ENCODE results near the gene ACTL10. TPM values are rescaled to one million over a fixed set of nuclear protein-coding genes. Genes with fewer than 3 reads are reported as not detected.

ACTL10 gene
- total RNA-seq, 2 donors from 2014 or later: 3.9 to 8.0 TPM

DNA sequence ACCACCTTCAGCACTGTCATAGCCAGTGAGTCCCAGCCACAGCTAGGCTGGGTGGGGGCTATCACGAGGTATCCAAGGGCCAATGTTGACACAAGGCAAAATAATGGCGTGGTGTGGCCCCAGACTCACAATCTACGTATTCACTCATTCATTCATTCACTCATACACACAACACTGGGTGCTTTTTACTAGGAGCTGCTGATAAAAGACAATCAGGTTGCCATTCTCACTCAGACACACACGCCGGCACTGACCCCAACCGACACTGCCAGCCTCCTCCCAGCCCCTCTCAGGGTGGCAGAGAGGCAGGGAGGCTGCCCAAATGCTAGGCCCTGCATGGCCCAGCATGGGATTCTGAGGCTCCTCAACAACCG lies 6.1 kb upstream of the ACTL10 start:
- TF ChIP-seq, protein P1, sequence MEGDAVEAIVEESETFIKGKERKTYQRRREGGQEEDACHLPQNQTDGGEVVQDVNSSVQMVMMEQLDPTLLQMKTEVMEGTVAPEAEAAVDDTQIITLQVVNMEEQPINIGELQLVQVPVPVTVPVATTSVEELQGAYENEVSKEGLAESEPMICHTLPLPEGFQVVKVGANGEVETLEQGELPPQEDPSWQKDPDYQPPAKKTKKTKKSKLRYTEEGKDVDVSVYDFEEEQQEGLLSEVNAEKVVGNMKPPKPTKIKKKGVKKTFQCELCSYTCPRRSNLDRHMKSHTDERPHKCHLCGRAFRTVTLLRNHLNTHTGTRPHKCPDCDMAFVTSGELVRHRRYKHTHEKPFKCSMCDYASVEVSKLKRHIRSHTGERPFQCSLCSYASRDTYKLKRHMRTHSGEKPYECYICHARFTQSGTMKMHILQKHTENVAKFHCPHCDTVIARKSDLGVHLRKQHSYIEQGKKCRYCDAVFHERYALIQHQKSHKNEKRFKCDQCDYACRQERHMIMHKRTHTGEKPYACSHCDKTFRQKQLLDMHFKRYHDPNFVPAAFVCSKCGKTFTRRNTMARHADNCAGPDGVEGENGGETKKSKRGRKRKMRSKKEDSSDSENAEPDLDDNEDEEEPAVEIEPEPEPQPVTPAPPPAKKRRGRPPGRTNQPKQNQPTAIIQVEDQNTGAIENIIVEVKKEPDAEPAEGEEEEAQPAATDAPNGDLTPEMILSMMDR (IDR thresholded peaks at IDR 0.05): no peak
- Histone ChIP-seq H3K9me3 (no peaks in the 10 kb centered on the region), H3K4me3 (no peak overlapping the region), H3K4me1 (peaks cover under 1% of the 10 kb centered on the region), H3K9ac (ENCODE audit: low read depth in 2 of 2, low read length in 2 of 2) (peak overlapping the region in 1 of 2 donors; percentile 17), H3K27me3 (no peaks in the 10 kb centered on the region), H3K36me3 (no peaks in the 10 kb centered on the region), H3K27ac (no peak overlapping the region)
- no peak for DNase-seq
- intact Hi-C loops (cut with DNase I): no loop called here

DNA sequence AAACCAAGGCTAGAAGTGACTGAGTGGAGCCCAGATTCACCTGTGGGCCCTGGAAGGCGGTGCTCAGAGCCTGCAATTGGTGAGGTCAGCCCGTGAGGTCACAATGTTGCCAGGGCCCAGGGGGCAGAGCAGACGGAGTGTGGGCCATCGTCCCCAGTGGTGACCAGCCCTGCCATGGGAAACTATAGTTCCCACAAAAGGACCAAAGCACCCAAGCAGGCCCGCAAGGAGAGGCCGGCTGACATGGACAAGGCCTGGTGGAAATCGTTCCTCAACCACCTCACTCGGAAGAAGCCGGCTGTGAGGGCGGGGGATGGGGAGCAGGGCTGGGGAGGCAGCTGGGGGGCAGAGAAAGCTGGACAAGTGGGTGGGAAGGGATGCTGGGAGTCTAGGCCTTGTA lies 4.6 kb upstream of the ACTL10 start, which contains the start of gene C20orf144:
TSS of gene C20orf144 (plus strand) at position 156 of the 400 bp plus-strand sequence. CDS start at position 175, 19 bp downstream.
- peak within 1 kb of the TSS; percentile 55 for H3K4me3 ChIP-seq
- H3K4me1 ChIP-seq: peaks cover 8% of the 10 kb centered on the region
- H3K9ac ChIP-seq (ENCODE audit: low read depth in 2 of 2, low read length in 2 of 2): peak within 1 kb of the TSS; percentile 85 to 89
- DNase-seq: no peak
- intact Hi-C loops (cut with DNase I): no loop called here
- TF ChIP-seq, protein P1 (IDR thresholded peaks at IDR 0.05): no peak
- peak within 1 kb of the TSS; percentile 74 for H3K27ac ChIP-seq
- H3K27me3 ChIP-seq: no peaks in the 10 kb centered on the region
- no peaks in the 10 kb centered on the region for H3K9me3 ChIP-seq
- H3K36me3 ChIP-seq: no peaks in the 10 kb centered on the region

DNA sequence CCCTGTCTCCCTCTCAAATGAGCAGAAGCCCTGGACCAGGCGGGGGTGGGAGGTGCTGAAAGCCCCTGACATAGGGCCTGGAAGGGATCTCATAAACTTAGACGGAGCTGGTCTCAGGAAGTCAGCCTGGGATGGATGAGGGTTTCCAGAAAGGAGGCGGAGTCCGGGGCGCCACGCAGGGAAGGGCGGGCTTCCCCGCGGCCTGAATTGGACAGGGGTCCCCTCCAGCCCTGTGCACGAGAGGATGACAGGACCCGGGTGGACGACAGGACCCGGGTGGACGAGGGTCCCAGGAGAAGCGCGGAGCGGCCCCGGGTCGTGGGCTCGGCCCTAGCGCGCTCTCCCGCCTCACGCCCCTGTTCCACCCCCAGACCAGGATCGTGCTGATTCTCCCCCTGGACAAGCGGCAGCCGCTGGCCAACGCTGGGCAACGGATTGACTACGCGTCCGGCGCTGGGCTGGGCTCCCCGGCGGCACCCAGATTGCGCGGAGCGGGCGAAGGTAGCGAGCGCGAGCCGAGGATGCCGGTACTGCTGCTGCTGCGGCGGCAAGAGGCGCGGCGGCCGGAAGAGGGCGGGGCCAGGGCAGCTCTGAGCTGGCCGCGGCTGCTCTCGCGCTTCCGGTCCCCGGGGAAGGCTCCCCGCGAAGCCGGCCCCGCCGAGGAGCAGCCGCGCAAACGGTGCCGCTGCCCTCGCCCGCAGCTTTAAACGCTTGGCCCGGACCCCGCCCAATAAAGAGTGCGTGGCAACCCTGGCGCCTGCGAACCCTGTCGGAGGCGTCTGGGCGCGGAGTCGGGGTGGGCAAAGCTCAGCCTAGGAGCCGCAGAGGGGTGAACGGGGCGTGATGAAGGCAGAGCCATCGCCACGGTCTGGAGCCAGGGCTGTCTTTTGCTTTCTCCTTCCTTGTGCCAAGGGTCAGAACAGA lies 3.3 kb upstream of the ACTL10 start:
- no peaks in the 10 kb centered on the region for H3K27me3 ChIP-seq
- DNase-seq: peak; percentile 86
- peak overlapping the region; percentile 74 for H3K27ac ChIP-seq
- TF ChIP-seq, protein P1 (IDR thresholded peaks at IDR 0.05): no peak
- no peaks in the 10 kb centered on the region for H3K36me3 ChIP-seq
- intact Hi-C loops (cut with DNase I): no loop called here
- peak overlapping the region; percentile 85 to 89 for H3K9ac ChIP-seq (ENCODE audit: low read depth in 2 of 2, low read length in 2 of 2)
- no peaks in the 10 kb centered on the region for H3K9me3 ChIP-seq
- peak overlapping the region; percentile 55 for H3K4me3 ChIP-seq
- peaks cover 17% of the 10 kb centered on the region for H3K4me1 ChIP-seq

DNA sequence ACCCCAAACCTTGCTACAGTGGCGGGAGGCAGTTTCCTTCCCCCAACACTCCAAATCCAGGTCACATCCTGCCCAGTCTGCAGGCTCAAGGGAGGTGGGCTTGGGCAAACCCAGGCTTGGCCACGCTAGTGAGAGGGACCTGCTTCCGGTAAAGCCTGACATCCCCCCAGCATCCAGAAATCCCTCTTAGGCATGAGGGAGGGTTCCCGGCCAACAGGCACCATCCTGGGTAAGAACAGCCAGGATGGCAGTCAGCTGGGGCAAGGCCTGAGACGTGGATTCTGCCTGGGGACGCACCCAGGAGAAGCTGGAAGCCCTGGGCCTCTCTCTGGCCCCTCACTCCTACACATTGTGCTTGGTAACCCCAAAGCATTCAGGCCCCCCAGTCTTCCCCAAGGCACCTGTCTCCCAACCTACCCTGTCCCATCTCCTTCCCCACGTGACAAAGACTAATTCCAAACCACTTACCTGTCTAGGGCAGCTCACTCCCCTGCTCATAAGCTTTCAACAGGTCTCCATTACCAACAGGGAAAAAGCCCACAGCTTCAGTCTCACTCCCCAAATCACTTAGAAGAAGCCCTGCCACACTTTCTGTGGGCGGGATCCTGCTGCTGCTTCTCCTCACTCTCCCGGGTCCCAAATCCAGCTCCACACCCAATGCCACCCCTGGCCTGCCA lies 2.5 kb upstream of the ACTL10 start:
- peak overlapping the region; percentile 70 to 85 for H3K9ac ChIP-seq (ENCODE audit: low read depth in 2 of 2, low read length in 2 of 2)
- peak overlapping the region; percentile 74 for H3K27ac ChIP-seq
- no peaks in the 10 kb centered on the region for H3K9me3 ChIP-seq
- no peaks in the 10 kb centered on the region for H3K27me3 ChIP-seq
- intact Hi-C loops (cut with DNase I): no loop called here
- no peaks in the 10 kb centered on the region for H3K36me3 ChIP-seq
- H3K4me3 ChIP-seq: peak overlapping the region; percentile 55
- peaks cover 17% of the 10 kb centered on the region for H3K4me1 ChIP-seq
- TF ChIP-seq, protein P1 (IDR thresholded peaks at IDR 0.05): no peak
- no peak for DNase-seq

DNA sequence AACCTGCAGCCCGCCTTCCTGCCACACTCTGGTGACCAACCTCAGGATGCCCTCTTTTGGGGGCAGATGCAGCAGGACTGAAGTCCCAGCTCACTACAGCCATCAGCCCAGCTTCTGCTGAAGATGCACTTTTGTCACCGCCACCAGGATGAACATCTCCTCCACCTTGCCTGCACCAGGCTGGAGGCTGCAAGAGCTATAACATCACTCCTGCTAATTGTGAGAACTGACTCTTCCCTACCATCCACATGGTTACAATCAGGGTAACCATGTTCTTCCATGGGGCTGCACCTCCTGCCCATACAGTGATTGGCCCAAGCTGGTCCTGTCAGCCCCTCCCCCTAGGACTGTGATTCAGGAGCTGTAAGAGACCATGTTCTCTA lies 2.0 kb upstream of the ACTL10 start:
- H3K4me1 ChIP-seq: peaks cover 17% of the 10 kb centered on the region
- no peak for DNase-seq
- intact Hi-C loops (cut with DNase I): no loop called here

More for the DNA sequence above, 2.0 kb upstream of the ACTL10 start:
- no peaks in the 10 kb centered on the region for H3K27me3 ChIP-seq
- H3K9ac ChIP-seq (ENCODE audit: low read depth in 2 of 2, low read length in 2 of 2): peak overlapping the region in 1 of 2 donors; percentile 85
- H3K27ac ChIP-seq: no peak overlapping the region
- no peaks in the 10 kb centered on the region for H3K36me3 ChIP-seq
- TF ChIP-seq, protein P1 (IDR thresholded peaks at IDR 0.05): no peak
- H3K9me3 ChIP-seq: no peaks in the 10 kb centered on the region
- no peak overlapping the region for H3K4me3 ChIP-seq
